Measurements from ENCODE around the gene SLC24A3.

SLC24A3 gene

GRCh38 chr20:19583532-19584175 is 371.2 kb downstream of the SLC24A3 start:
- Histone ChIP-seq H3K4me3 (ENCODE audit: low read length in 2 of 2) (no peak overlapping the region), H3K9me3 (ENCODE audit: control insufficient read depth in 2 of 2, low read length in 2 of 2) (no peaks in the 10 kb centered on the region), H3K36me3 (ENCODE audit: control insufficient read depth in 2 of 2, insufficient read depth in 2 of 2, low read length in 2 of 2) (no peaks in the 10 kb centered on the region), H3K9ac (ENCODE audit: low read depth in 1 of 2, low read length in 2 of 2) (no peak overlapping the region), H3K27ac (ENCODE audit: low read depth in 2 of 2, low read length in 2 of 2) (no peak overlapping the region), H3K4me1 (ENCODE audit: control insufficient read depth in 2 of 2, insufficient read depth in 2 of 2, low read length in 2 of 2) (no peaks in the 10 kb centered on the region), H3K27me3 (ENCODE audit: control insufficient read depth in 2 of 2, insufficient read depth in 2 of 2, low read length in 2 of 2) (no peaks in the 10 kb centered on the region)

GRCh38 chr20:19588241-19588640 is 375.8 kb downstream of the SLC24A3 start:
- H3K9me3 ChIP-seq (ENCODE audit: control insufficient read depth in 2 of 2, low read length in 2 of 2): no peaks in the 10 kb centered on the region
- no peaks in the 10 kb centered on the region for H3K36me3 ChIP-seq (ENCODE audit: control insufficient read depth in 2 of 2, insufficient read depth in 2 of 2, low read length in 2 of 2)
- no peaks in the 10 kb centered on the region for H3K4me1 ChIP-seq (ENCODE audit: control insufficient read depth in 2 of 2, insufficient read depth in 2 of 2, low read length in 2 of 2)
- no peak overlapping the region for H3K4me3 ChIP-seq (ENCODE audit: low read length in 2 of 2)
- H3K27ac ChIP-seq (ENCODE audit: low read depth in 2 of 2, low read length in 2 of 2): no peak overlapping the region
- no peak overlapping the region for H3K9ac ChIP-seq (ENCODE audit: low read depth in 1 of 2, low read length in 2 of 2)
- H3K27me3 ChIP-seq (ENCODE audit: control insufficient read depth in 2 of 2, insufficient read depth in 2 of 2, low read length in 2 of 2): no peaks in the 10 kb centered on the region

- Histone ChIP-seq H3K9ac (ENCODE audit: low read depth in 1 of 2, low read length in 2 of 2) (no peak overlapping the region), H3K36me3 (ENCODE audit: control insufficient read depth in 2 of 2, insufficient read depth in 2 of 2, low read length in 2 of 2) (no peaks in the 10 kb centered on the region), H3K9me3 (ENCODE audit: control insufficient read depth in 2 of 2, low read length in 2 of 2) (no peaks in the 10 kb centered on the region), H3K27me3 (ENCODE audit: control insufficient read depth in 2 of 2, insufficient read depth in 2 of 2, low read length in 2 of 2) (no peaks in the 10 kb centered on the region), H3K4me1 (ENCODE audit: control insufficient read depth in 2 of 2, insufficient read depth in 2 of 2, low read length in 2 of 2) (no peaks in the 10 kb centered on the region), H3K27ac (ENCODE audit: low read depth in 2 of 2, low read length in 2 of 2) (no peak overlapping the region), H3K4me3 (ENCODE audit: low read length in 2 of 2) (no peak overlapping the region)
Measured at GRCh38 chr20:19588732-19589131, 376.3 kb downstream of the SLC24A3 start.

- no peaks in the 10 kb centered on the region for H3K36me3 ChIP-seq (ENCODE audit: control insufficient read depth in 2 of 2, insufficient read depth in 2 of 2, low read length in 2 of 2)
Measured at GRCh38 chr20:19589787-19590362, 377.4 kb downstream of the SLC24A3 start.

GRCh38 chr20:19590382-19590781 is 377.9 kb downstream of the SLC24A3 start:
- no peaks in the 10 kb centered on the region for H3K36me3 ChIP-seq (ENCODE audit: control insufficient read depth in 2 of 2, insufficient read depth in 2 of 2, low read length in 2 of 2)

More at GRCh38 chr20:19589787-19590362, 377.4 kb downstream of the SLC24A3 start:
- Histone ChIP-seq H3K27ac (ENCODE audit: low read depth in 2 of 2, low read length in 2 of 2) (no peak overlapping the region), H3K27me3 (ENCODE audit: control insufficient read depth in 2 of 2, insufficient read depth in 2 of 2, low read length in 2 of 2) (no peaks in the 10 kb centered on the region), H3K9me3 (ENCODE audit: control insufficient read depth in 2 of 2, low read length in 2 of 2) (no peaks in the 10 kb centered on the region), H3K4me1 (ENCODE audit: control insufficient read depth in 2 of 2, insufficient read depth in 2 of 2, low read length in 2 of 2) (no peaks in the 10 kb centered on the region), H3K4me3 (ENCODE audit: low read length in 2 of 2) (no peak overlapping the region), H3K9ac (ENCODE audit: low read depth in 1 of 2, low read length in 2 of 2) (no peak overlapping the region)

GRCh38 chr20:19593762-19594161 is 381.3 kb downstream of the SLC24A3 start:
- no peak overlapping the region for H3K4me3 ChIP-seq (ENCODE audit: low read length in 2 of 2)
- no peaks in the 10 kb centered on the region for H3K4me1 ChIP-seq (ENCODE audit: control insufficient read depth in 2 of 2, insufficient read depth in 2 of 2, low read length in 2 of 2)
- no peaks in the 10 kb centered on the region for H3K27me3 ChIP-seq (ENCODE audit: control insufficient read depth in 2 of 2, insufficient read depth in 2 of 2, low read length in 2 of 2)
- no peak overlapping the region for H3K27ac ChIP-seq (ENCODE audit: low read depth in 2 of 2, low read length in 2 of 2)
- no peaks in the 10 kb centered on the region for H3K9me3 ChIP-seq (ENCODE audit: control insufficient read depth in 2 of 2, low read length in 2 of 2)
- no peaks in the 10 kb centered on the region for H3K36me3 ChIP-seq (ENCODE audit: control insufficient read depth in 2 of 2, insufficient read depth in 2 of 2, low read length in 2 of 2)
- H3K9ac ChIP-seq (ENCODE audit: low read depth in 1 of 2, low read length in 2 of 2): no peak overlapping the region

More at GRCh38 chr20:19590382-19590781, 377.9 kb downstream of the SLC24A3 start:
- Histone ChIP-seq H3K4me3 (ENCODE audit: low read length in 2 of 2) (no peak overlapping the region), H3K9me3 (ENCODE audit: control insufficient read depth in 2 of 2, low read length in 2 of 2) (no peaks in the 10 kb centered on the region), H3K9ac (ENCODE audit: low read depth in 1 of 2, low read length in 2 of 2) (no peak overlapping the region), H3K27me3 (ENCODE audit: control insufficient read depth in 2 of 2, insufficient read depth in 2 of 2, low read length in 2 of 2) (no peaks in the 10 kb centered on the region), H3K27ac (ENCODE audit: low read depth in 2 of 2, low read length in 2 of 2) (no peak overlapping the region), H3K4me1 (ENCODE audit: control insufficient read depth in 2 of 2, insufficient read depth in 2 of 2, low read length in 2 of 2) (no peaks in the 10 kb centered on the region)

- H3K27me3 ChIP-seq (ENCODE audit: control insufficient read depth in 2 of 2, insufficient read depth in 2 of 2, low read length in 2 of 2): no peaks in the 10 kb centered on the region
- no peaks in the 10 kb centered on the region for H3K36me3 ChIP-seq (ENCODE audit: control insufficient read depth in 2 of 2, insufficient read depth in 2 of 2, low read length in 2 of 2)
- no peak overlapping the region for H3K27ac ChIP-seq (ENCODE audit: low read depth in 2 of 2, low read length in 2 of 2)
- no peaks in the 10 kb centered on the region for H3K4me1 ChIP-seq (ENCODE audit: control insufficient read depth in 2 of 2, insufficient read depth in 2 of 2, low read length in 2 of 2)
- no peak overlapping the region for H3K4me3 ChIP-seq (ENCODE audit: low read length in 2 of 2)
- H3K9me3 ChIP-seq (ENCODE audit: control insufficient read depth in 2 of 2, low read length in 2 of 2): no peaks in the 10 kb centered on the region
- no peak overlapping the region for H3K9ac ChIP-seq (ENCODE audit: low read depth in 1 of 2, low read length in 2 of 2)
Measured at GRCh38 chr20:19594896-19595295, 382.5 kb downstream of the SLC24A3 start.

GRCh38 chr20:19598117-19598850 is 385.8 kb downstream of the SLC24A3 start:
- Histone ChIP-seq H3K36me3 (ENCODE audit: control insufficient read depth in 2 of 2, insufficient read depth in 2 of 2, low read length in 2 of 2) (no peaks in the 10 kb centered on the region), H3K9ac (ENCODE audit: low read depth in 1 of 2, low read length in 2 of 2) (no peak overlapping the region), H3K9me3 (ENCODE audit: control insufficient read depth in 2 of 2, low read length in 2 of 2) (no peaks in the 10 kb centered on the region), H3K27ac (ENCODE audit: low read depth in 2 of 2, low read length in 2 of 2) (no peak overlapping the region), H3K27me3 (ENCODE audit: control insufficient read depth in 2 of 2, insufficient read depth in 2 of 2, low read length in 2 of 2) (no peaks in the 10 kb centered on the region), H3K4me3 (ENCODE audit: low read length in 2 of 2) (no peak overlapping the region), H3K4me1 (ENCODE audit: control insufficient read depth in 2 of 2, insufficient read depth in 2 of 2, low read length in 2 of 2) (no peaks in the 10 kb centered on the region)

- no peak overlapping the region for H3K4me3 ChIP-seq (ENCODE audit: low read length in 2 of 2)
- no peaks in the 10 kb centered on the region for H3K36me3 ChIP-seq (ENCODE audit: control insufficient read depth in 2 of 2, insufficient read depth in 2 of 2, low read length in 2 of 2)
- H3K27ac ChIP-seq (ENCODE audit: low read depth in 2 of 2, low read length in 2 of 2): no peak overlapping the region
- no peak overlapping the region for H3K9ac ChIP-seq (ENCODE audit: low read depth in 1 of 2, low read length in 2 of 2)
- H3K4me1 ChIP-seq (ENCODE audit: control insufficient read depth in 2 of 2, insufficient read depth in 2 of 2, low read length in 2 of 2): no peaks in the 10 kb centered on the region
- no peaks in the 10 kb centered on the region for H3K9me3 ChIP-seq (ENCODE audit: control insufficient read depth in 2 of 2, low read length in 2 of 2)
- no peaks in the 10 kb centered on the region for H3K27me3 ChIP-seq (ENCODE audit: control insufficient read depth in 2 of 2, insufficient read depth in 2 of 2, low read length in 2 of 2)
Measured at GRCh38 chr20:19599200-19599599, 386.8 kb downstream of the SLC24A3 start.

- no peak overlapping the region for H3K4me3 ChIP-seq (ENCODE audit: low read length in 2 of 2)
- no peaks in the 10 kb centered on the region for H3K36me3 ChIP-seq (ENCODE audit: control insufficient read depth in 2 of 2, insufficient read depth in 2 of 2, low read length in 2 of 2)
- H3K4me1 ChIP-seq (ENCODE audit: control insufficient read depth in 2 of 2, insufficient read depth in 2 of 2, low read length in 2 of 2): no peaks in the 10 kb centered on the region
- no peak overlapping the region for H3K27ac ChIP-seq (ENCODE audit: low read depth in 2 of 2, low read length in 2 of 2)
- H3K27me3 ChIP-seq (ENCODE audit: control insufficient read depth in 2 of 2, insufficient read depth in 2 of 2, low read length in 2 of 2): no peaks in the 10 kb centered on the region
- no peaks in the 10 kb centered on the region for H3K9me3 ChIP-seq (ENCODE audit: control insufficient read depth in 2 of 2, low read length in 2 of 2)
- no peak overlapping the region for H3K9ac ChIP-seq (ENCODE audit: low read depth in 1 of 2, low read length in 2 of 2)
Measured at GRCh38 chr20:19600042-19600441, 387.6 kb downstream of the SLC24A3 start.
